GM06990 (cell line): ENCODE data around the gene GPR161.

Experiments used
- DNase-seq: peaks from one replicate; pipeline ENCODE4 v3.0.0-alpha.2; 2011; ENCODE audit not compliant: insufficient read length; ENCODE audit errors: extremely low read depth
- H3K27me3 ChIP-seq: replicated peaks from 2 replicates; pipeline ENCODE4 v1.6.0; 2011; ENCODE audit warnings: low read length; ENCODE audit not compliant: control insufficient read depth, insufficient read depth
- H3K36me3 ChIP-seq: 2 replicates; pipeline ENCODE4 v1.5.1; 2011; ENCODE audit warnings: low read length; ENCODE audit not compliant: control insufficient read depth, insufficient read depth
- H3K4me3 ChIP-seq: replicated peaks from 2 replicates; pipeline ENCODE4 v1.5.1; 2011; ENCODE audit warnings: low read depth, mild to moderate bottlenecking, control low read depth, low read length
- CTCF ChIP-seq: IDR thresholded peaks from 2 replicates; pipeline ENCODE4 v1.5.1; 2011; ENCODE audit warnings: low read length, control low read depth, mild to moderate bottlenecking, inconsistent platforms; ENCODE audit not compliant: insufficient read depth, poor library complexity, severe bottlenecking

The GPR161 gene

GRCh38 chr1:168096296-168097165 lies 40.2 kb downstream of the GPR161 start:
- DNase-seq, result no peak
- no peak for TF ChIP-seq CTCF
- Histone ChIP-seq H3K36me3 (no peaks in the 10 kb centered on the region), H3K27me3 (peaks cover 2% of the 10 kb centered on the region), H3K4me3 (no peak overlapping the region)

GRCh38 chr1:168095476-168095875 lies 41.3 kb downstream of the GPR161 start:
- no peak for DNase-seq
- H3K36me3 ChIP-seq, result no peaks in the 10 kb centered on the region
- TF ChIP-seq CTCF, result no peak
- no peak overlapping the region for H3K4me3 ChIP-seq
- H3K27me3 ChIP-seq, result peaks cover 2% of the 10 kb centered on the region

GRCh38 chr1:168093616-168094015 lies 43.1 kb downstream of the GPR161 start:
- TF ChIP-seq CTCF, result no peak
- H3K36me3 ChIP-seq, result no peaks in the 10 kb centered on the region
- no peak for DNase-seq
- H3K4me3 ChIP-seq, result no peak overlapping the region
- peaks cover 2% of the 10 kb centered on the region for H3K27me3 ChIP-seq

DNA sequence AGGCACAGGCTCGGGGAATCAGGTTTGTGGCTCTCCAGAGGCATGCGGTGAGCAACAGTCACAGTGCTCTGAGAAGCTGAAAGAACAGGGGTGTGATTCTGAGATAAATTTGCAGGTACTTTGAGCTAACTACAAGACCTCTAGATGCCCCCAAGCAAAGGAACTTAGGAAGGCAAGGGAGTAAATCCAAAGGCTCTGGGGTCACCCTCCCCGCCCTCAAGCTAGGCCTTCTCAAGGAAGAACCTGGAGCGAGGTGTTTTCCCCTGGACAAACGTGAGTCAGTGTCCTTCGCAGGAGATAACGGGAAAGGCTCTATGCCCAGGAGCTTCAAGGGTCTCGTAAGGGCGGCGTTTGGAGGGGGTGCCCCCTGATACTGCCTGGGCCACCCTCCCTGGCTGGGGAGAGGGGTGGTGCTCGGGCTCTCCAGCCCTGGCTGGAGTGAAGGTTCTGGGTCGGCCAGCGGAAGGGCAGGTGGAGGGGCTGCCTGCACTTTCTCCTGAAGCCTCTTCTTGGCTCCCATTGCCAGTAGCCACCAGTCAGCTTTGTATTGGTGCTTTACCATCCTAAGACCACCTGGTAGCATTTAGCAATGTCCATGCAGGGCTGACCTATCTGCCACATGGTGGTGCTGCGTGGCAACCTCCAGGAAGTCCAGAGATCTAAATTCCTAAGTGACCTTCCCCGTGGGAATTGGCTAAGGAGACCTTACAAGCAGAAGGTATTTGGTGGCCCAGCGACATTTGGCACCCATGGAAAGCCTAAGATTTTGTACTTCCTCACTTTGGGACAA lies 44.0 kb downstream of the GPR161 start:
- DNase-seq, result no peak
- H3K4me3 ChIP-seq, result no peak overlapping the region
- no peaks in the 10 kb centered on the region for H3K36me3 ChIP-seq
- TF ChIP-seq CTCF, result peak; percentile 9
- peaks cover 2% of the 10 kb centered on the region for H3K27me3 ChIP-seq

DNA sequence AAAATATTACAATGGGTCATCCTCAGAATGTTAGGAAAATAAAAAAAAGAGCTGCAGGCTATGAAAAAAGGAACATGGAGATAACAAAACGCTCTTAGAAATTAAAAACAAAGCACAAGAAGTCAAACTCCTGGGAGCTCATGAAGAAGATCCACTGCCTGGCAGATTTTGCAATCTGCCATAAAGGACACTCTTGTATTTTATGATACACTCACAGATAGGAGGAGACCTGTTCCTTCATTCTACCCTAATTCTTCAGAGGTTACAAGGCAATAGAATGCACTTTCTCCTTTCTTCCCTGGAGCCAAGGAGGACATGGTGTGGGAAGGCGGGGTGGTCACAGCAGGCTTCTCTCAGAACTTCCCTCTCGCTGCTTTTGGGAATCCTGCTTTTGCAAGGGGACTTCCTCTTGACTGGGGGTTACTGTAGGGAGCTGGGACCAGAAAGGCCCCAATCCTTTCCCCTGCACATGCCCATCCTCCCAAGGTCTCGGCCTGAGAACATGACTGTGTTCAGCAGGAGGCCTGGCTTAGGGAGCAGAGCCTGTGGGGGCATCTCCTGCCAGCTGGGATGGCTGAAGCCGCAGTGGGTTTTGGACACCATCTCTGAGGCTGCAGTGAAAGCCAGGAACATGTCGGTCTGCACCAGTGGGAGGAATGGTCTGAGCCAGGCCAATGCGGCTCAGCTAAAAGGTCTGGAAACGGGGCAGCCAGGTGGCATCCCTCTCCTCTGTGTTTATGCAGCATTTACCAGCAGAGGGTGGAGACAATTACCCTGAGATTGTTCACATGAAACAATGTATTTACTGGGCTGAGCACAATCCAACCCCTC lies 44.8 kb downstream of the GPR161 start:
- DNase-seq, result no peak
- H3K27me3 ChIP-seq, result peaks cover 2% of the 10 kb centered on the region; the same call in 1 of the 2 replicates
- no peak overlapping the region for H3K4me3 ChIP-seq
- no peaks in the 10 kb centered on the region for H3K36me3 ChIP-seq
- no peak for TF ChIP-seq CTCF
